Lower leg skin (tissue), 3 donors: ENCODE results near the gene SYMPK.

Experiments used
- CTCF ChIP-seq, 3 donors: fragments of 450-650 bp; IDR thresholded peaks; one replicate each; pipeline ENCODE4 v1.5.1; 2016; ENCODE audit warnings: antibody characterized with exemption in 3 of 3, mild to moderate bottlenecking in 3 of 3, moderate library complexity in 2 of 3
- POLR2A ChIP-seq, 2 donors: fragments of 450-650 bp; IDR thresholded peaks; one replicate each; pipeline ENCODE4 v1.6.1; 2016 to 2017; ENCODE audit warnings: antibody characterized with exemption in 2 of 2, mild to moderate bottlenecking in 1 of 2, moderate library complexity in 1 of 2

DNA sequence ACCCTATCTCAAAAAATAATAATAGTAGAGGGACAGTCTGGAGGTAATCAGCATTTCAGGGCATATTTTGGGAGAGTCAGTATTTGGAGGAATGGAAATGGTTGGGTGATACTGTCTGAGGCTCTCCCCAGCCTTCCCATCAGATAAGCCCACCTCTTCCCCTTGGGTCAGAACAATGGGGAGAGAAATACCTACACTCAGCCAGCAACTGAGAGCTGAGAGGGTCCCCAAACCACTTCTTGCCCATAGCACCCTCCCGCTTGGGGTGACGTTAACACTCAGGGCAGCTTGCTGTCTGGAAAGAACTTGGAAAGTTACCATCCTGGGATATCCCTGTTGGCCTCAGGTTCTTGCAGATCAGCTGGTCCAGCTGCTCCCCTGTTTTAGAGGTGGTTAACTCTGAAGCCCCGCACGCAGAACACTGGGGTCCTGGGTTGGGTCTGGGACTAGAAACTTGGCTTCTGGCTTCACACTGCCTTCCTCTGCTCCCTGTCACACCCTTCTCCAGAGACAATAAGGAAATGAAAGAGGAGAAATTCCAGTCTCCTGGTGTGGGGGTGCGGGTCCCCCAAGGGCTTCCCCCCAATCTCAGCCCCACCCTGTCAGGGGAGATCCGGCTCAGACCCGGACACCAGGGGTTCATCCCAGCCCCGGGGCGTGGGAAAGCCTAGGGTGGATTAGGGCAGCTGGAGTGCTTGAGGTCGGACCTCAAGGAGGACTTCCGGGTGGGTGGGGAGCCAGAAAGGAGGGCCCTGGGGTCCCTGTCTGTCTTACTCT, 3.6 kb upstream of the SYMPK start:
- no peak for TF ChIP-seq CTCF (IDR thresholded peaks at IDR 0.05)
- TF ChIP-seq POLR2A (IDR thresholded peaks at IDR 0.05): no peak
